HG02678 (cell line): Measurements from ENCODE around the gene SNX1.

Experiments
- ATAC-seq: cut with Tn5 transposase; IDR thresholded peaks from one replicate; pipeline ENCODE4 v1.9.1; 2021; ENCODE audit warnings: mild to moderate bottlenecking, moderate library complexity; ENCODE audit not compliant: unreplicated experiment

The SNX1 gene

DNA sequence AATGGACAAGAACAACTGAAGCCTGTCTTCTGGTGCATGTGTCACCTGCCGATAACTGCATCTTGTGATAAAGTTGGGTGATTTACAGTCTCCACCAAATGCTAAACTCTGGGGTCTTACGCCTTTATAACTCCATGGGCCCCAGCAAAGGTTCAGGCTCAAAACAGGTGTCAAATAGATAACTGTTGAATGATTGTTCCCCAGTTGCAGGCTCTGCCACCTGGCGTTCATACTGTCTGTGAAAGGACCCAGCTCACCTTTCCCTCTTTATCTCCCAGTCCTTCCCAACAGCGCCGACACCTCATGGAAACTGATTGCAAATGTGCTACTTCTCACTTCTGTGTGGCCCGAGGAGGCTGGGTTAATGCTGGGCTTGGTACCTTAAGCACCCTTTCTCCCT lies 47.5 kb downstream of the SNX1 start:
- ATAC-seq: no peak

DNA sequence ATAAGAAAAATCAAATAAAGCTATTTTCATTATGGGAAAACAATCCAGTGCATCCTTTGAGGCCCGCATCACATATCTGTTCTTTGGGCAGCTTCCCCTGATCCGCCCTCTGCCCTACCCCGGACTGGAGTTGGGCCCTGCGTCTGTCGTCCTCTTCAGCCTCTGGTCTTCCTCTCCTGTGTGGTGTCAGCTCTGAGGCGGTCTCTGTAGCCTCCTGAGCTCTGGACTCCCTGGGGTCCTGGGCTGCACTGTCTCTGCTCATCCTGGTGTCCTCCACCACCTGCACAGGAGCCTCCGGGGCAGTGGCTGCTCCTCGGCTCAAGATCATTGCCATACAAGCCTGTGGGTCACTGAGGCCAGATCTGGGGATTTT lies 48.4 kb downstream of the SNX1 start:
- peak; percentile 4 for ATAC-seq

GRCh38 chr15:64144565-64145281 lies 48.9 kb downstream of the SNX1 start:
- peak; percentile 62 for ATAC-seq

- ATAC-seq: no peak
These were observed 50.3 kb downstream of the SNX1 start for GRCh38 chr15:64146041-64146440.

DNA sequence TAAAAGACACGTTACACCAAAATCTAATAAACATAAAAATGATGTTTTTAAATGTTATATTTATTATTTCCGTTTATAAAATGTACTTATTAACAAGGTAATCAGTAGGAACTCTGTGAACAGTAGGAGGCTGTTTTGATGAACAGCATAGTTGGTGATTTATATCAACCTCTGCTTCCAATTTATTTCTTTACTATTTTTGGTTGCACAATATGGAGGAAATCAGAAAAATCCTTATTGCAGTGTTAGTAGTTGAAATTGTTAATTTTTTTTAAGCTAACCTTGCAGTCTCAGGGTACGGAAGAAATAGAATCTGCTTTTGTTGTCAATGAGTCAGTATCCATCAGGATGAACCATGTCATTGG lies 50.7 kb downstream of the SNX1 start:
- ATAC-seq: no peak

GRCh38 chr15:64146885-64147681 lies 51.3 kb downstream of the SNX1 start:
- no peak for ATAC-seq

DNA sequence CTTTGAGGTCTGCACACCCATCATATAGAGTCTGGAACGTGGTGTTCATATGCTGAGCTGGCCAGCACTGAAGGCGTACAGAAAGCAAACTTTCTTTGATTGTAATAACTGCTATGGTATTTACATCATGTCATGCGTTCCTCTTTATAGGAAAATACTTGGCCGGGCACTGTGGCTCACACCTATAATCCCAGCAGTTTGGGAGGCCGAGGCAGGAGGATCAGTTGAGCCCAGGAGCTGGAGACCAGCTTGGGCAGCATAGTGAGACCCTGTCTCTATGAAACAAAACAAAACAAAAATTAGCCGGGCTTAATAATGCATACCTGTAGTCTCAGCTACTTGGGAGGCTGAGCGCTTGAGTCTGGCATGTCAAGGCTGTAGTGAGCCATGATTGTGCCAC lies 52.4 kb downstream of the SNX1 start:
- no peak for ATAC-seq

GRCh38 chr15:64148581-64148980 lies 52.8 kb downstream of the SNX1 start:
- no peak for ATAC-seq

- no peak for ATAC-seq
These were observed 53.6 kb downstream of the SNX1 start for GRCh38 chr15:64149424-64149823.

GRCh38 chr15:64149893-64150578 lies 54.3 kb downstream of the SNX1 start:
- no peak for ATAC-seq

DNA sequence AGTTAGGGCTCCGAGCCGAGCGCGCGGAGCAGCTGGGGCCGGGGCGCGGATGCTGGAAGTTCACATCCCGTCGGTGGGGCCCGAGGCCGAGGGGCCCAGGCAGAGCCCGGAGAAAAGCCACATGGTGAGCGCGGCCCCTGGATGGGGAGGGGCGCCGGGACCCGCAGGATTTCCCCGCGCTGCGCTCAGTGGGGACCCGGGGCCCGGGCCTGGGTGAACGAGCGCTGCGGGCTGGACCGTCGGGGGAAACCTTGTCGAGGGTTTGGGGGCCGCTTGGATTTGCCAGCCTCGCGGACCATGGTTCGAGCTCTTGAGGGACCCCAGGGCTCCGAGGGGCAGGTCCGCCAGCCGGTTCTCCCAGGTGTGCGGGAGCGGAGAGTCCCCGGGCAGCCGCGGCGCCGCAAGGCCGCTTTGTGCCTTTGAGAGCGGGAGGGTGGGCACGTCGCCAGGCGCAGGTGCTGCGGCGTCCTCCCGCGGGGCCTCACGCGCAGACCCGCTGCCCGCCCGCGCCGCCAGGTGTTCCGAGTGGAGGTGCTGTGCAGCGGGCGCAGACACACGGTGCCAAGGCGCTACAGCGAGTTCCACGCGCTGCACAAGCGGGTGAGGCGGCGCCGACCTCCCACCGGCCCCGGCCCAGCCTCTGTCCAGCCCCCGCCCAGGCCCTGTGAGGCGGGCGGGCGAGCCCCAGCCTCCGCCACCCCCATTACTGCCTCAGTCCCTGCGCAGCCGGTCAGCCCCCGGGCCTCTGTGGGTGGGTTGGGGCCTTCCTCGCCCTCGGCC lies 56.1 kb downstream of the SNX1 start, which contains the start of gene SNX22:
SNX22 (plus strand) TSS at position 5 of the 780 bp plus-strand sequence; CDS start at position 50, 45 bp downstream.
- ATAC-seq: peak; percentile 9

DNA sequence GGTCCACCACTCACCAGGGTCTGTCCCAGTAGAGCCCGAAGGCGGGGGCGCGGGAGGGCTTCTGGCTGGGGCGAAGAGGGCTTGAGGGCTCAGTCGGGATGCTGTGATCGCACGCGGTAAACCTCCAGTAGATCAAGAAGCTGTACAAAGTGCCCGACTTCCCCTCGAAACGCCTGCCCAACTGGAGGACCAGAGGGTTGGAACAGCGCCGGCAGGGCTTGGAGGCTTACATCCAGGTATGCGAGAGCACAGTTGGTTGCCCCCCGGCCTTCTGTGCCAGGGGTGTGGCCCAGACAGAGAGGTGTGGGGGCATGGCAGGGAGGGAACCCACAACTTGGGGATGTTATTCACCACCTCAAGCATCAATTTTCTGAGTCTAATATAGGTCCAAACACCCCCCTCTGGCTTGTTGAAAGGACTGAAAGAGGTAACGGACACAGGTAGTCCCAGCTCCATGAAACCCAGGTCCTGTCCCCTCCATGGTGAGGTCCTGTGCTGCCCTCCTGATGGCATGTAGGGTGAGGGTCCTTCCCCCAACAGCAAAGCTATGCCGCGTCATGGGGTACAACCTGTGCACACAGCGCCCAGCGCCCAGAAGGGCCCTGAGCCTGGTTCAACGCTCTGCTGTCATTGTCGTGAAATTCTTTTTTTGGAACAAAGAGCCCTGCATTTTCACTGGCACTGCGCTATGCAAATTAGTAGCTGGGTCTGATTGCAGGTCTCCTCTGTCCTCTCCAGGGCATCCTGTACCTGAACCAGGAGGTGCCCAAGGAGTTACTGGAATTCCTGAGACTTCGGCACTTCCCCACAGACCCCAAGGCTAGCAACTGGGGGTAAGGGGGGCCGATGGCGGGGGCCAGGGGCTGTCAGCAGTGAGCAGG lies 57.0 kb downstream of the SNX1 start:
- ATAC-seq: no peak

- peak; percentile 62 for ATAC-seq
These were observed 57.9 kb downstream of the SNX1 start for GRCh38 chr15:64153480-64154367.

DNA sequence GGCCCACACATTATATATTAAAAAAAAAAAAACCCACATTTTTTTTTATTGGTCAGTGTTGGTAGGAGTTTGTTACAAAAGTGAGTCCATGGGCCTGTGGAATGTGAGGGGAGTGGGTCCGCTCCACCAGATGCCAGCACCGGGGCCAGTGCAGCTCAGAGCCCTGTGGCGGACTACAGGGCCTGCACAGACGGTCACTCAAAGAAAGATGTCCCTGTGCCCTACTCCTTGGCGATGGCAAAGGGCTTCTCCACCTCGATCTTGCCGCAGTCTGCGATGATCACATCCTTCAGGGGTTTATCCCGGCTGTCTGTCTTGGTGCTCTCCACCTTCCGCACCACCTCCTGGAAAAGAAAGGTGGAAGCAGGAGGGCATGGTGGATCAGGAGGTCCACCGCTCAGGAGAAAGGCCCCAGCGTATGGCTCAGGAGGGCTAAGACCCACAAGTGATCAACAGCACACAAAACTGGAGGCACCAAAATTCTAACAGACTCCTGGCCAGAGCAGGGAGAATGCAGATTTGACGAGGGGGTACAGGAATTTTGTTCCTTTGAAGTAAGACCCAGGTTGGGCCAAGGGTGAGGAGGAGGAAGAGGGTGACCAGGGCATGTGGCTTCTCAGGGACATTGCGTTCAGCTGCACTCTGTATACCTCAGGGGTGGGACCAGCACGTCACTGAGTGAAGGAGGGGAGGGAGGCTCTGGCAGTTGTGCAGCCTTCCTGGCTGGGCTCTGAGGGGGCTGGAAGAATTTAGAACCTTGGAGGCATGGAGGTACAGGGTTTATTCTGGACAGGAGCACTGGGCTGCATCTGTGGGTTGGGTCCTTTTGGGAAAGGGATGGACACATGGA lies 60.2 kb downstream of the SNX1 start:
- no peak for ATAC-seq

- no peak for ATAC-seq
These were observed 61.0 kb downstream of the SNX1 start for GRCh38 chr15:64156652-64157331.

DNA sequence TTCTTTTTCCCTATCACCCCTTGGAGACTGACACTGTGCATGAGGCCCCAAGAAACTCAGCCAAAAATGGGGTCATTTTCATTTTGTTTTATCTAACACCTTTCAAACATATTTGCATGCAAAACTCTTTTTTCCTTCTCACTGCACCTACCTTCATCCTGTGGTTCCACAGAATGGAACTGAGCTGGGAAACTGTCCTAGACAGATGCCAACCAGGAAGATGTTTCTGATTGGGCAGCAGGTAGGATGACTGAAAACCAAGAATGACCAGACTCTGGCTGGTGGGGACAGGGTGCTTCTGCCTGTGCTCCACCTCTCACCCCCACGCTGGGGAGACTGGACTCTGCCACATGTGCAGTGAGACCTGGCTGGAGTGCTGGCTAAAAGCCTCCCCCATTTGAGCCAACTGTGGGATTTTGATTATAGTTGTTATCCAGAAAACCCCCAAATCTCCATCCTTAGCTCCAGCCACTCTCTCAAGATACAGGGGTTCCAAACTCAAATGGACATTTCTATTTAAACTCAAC lies 61.9 kb downstream of the SNX1 start:
- no peak for ATAC-seq
